ENCODE data around the gene SPATS2.
"Not testable (repeated sequence)": the region's sequence is repeated elsewhere in the genome, so short reads cannot be mapped to it uniquely, and the experiment has no call there.

SPATS2 gene

DNA sequence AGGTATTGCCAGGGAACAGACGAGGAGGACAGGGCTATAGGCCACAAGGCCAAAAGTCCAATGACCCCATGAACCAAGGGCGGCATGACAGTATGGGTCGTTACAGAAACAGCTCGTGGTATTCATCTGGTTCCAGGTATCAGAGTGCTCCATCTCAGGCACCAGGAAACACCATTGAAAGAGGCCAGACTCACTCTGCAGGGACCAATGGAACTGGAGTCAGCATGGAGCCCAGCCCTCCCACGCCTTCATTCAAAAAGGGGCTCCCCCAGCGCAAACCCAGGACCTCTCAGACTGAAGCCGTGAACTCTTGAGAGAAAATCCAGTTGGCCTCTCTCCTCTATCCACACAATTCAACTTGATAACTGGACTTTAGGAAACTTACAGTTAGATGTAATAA is 158.7 kb downstream of the SPATS2 start:
- no peak for DNase-seq

DNA sequence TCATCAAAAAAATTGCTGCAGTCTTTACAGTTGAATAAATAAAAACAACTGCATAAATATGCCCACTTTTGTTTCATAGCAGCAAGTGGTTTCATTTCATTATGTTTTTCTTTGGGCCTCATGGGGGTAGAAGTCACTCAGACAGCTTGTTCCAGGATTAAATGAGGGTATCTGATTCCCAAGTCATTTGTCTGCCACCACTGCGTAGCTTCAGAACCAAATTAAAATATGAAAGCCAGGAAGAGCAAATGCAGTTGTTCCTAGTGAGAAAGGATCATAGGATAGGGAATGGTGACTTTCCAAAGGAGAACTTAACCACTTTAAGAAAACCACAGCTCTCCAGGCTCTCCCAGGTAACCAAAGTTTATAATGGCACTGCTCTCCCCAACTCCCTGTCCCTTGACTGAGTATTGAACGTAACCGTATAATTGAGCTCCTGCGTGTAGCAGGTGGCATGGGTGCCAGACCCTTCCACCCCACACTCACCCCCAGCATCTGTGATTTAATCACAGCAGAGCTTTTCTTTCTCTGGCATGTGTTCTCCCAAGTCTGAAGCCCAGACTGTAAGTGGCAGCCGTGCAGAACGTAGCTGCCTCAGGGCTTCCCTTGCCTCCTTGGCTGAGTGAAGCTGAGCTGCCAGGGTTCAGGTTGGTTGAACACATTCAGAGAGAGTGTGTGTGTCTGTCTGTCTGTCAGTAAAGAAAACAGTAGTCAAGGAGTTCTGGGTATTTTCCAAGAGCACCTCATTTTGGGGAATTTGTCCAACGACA is 160.3 kb downstream of the SPATS2 start:
- peak in 1 of 2 experiments; percentile 16 for DNase-seq

DNA sequence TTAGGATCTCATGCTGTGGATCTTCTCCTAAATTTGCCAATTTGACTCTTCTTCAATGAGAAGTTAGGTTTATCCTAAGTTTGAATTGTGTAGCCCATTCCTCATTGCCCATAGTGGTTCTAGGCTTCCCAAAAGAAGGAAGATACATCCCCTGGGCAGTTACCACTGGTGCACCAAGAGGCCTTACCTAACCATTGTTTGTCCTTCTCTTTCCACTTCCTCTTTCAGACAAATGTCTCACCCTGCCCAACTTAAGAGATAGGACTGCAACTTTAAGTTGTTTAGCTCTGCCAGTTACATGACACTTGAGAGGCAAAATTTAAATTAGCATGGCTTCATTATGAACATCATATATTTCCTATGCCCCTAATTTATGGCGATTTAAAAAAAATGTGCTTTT is 162.2 kb downstream of the SPATS2 start:
- DNase-seq: no peak

DNA sequence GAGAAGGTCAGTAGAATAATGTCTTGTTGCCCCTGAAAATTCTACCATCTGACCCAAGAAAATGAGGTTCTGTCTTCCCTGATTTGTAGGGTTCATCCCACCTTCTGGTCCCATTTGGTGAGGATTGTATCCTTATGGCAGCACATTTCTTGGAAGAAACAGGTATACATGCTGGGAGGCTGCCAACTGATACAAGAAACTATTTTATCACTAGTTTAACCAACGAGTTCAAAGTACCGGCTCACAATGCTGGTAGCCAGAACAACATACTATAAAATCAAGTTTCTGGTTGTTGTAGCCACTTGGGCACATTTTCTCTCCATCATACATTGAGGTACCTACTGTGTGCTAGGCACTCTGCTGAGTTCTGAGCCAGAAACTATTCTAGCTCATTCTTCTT is 164.5 kb downstream of the SPATS2 start:
- DNase-seq: no peak

DNA sequence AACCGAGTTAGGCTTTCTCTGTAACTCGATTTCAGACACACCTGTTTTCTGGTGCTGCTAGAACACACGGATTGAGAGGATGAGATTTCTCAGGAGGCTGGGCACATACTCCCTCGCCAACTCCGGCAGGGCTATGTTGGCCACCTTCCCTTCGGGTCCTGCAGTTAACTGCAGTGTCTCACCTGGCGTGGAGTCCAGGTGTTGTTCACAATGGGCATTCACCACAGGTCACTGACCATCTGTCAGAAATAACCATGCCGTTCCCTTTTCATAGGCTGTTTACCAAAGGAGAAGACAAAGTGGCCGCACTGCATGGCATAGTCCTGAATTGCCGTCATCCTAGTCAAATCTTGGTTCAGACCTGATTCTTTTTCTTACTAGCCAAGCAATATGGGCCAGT is 166.1 kb downstream of the SPATS2 start:
- no peak for DNase-seq

DNA sequence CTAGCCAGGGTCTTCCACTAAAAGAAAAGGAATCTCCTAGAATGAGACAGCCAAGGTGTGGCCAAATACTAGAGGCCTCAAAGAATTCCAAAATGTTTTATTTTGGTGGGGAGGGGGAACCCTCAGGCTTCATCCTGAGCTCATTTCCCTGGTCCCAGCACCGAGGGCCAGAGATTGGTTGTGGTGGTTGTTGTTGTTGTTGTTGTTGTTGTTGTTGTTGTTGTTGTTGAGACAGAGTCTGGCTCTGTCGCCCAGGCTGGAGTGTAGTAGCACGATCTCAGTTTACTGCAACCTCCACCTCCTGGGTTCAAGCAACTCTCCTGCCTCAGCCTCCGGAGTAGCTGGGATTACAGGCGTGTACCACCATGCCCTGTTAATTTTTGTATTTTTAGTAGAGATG is 166.9 kb downstream of the SPATS2 start:
- DNase-seq: not testable (repeated sequence)

DNA sequence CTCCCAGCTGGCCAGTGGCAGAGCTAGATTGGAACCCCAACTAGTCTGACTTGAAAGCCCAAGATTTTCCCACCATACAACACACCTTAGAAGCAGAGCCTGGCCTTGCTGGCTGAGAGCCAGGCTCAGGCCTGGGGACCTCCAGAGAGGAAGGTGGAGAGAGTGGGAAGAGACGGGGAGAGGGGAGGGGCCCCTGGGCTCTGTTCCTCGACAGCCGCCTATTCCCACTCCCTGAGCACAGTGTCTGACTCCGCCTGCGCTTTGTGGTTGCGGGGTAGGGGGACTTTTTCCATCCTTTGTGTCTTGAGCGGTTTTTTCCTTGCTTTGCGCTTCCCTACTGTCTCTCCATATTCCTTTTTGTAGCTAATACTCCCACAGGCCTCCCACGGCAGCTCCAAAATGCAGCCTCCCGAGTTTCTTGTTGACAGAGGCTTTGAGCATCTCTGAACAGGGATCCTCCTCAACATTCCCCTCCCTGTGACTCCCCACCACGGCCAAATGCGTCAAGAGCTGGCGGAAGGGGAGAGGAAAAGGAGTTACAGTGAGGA is 167.5 kb downstream of the SPATS2 start:
- DNase-seq: no peak

DNA sequence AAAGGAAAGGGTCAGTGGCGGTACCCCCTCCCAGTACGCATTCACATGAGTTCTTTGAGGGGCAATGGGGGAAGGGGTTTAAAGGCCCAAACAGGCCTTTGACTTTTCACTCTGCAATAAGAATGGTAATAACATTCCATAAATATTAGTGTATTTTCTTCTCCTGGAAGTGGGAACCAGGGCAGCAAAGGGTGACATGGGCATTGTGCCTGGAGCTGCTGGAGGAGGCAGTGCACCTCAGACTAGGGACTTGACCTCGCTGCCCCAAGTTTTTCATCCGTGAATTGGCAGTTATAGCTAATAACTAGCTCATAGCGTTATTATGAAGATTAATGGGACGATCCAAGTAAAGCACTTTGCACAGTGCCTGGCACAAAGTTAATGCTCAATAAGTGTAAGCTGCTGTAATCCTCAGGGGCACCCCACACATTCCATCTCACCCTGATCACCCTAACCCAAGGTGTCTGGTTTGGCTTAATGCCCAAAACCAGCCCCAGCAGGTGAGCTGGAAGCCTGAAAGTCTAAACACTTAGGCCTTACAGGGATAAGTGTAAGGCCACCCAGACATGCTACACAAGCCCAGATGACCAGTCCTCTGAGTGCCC is 168.8 kb downstream of the SPATS2 start:
- DNase-seq: no peak

DNA sequence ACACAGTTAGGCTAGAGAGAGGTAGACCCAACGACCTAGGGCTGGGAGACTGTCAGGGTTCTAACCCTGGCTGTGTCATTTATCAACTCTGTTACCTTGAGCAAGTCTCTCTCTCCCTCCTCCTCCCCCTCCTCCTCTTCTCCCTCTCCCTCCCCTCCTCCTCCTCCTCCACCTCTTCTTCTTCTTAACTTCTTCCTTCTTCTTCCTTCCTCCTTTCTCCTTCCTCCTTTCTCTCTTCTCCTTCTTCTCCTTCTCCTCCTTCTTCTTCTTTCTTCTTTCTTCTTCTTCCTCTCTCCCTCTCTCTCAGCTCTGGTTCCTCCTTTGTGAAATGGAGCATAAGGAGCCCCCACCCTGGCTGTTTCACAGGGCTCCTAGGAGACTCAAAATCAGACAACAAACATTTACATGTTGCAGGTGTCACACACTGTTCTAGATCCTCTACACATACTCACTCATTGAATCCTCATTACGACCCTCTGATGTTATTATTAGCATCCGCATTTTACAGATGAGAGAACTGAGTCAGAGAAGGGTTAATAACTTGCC is 169.3 kb downstream of the SPATS2 start:
- DNase-seq: no peak

DNA sequence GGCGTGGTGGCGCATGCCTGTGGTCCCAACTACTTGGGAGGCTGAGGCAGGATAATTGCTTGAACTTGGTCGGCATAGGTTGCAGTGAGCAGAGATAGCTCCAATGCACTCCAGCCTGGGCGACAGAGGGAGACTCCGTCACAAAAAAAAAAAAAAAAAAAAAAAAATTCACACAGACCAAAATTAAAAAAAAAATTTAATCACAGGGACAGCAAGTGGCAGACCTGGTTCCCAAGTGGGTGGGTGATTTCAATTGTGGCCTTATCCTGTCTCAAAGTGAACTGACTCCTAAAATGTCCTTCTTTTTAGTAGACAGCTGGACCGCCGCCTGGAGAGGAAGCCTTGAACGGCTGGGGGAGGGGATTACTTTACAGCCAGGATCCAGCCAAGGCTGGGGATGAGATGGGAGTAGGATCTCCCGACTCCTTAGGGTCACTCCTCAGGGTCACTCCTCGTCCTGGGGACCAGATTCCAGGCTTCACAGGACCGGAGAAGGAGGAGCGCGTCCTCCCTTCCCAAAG is 170.0 kb downstream of the SPATS2 start:
- peak in 1 of 2 experiments; percentile 25 for DNase-seq

DNA sequence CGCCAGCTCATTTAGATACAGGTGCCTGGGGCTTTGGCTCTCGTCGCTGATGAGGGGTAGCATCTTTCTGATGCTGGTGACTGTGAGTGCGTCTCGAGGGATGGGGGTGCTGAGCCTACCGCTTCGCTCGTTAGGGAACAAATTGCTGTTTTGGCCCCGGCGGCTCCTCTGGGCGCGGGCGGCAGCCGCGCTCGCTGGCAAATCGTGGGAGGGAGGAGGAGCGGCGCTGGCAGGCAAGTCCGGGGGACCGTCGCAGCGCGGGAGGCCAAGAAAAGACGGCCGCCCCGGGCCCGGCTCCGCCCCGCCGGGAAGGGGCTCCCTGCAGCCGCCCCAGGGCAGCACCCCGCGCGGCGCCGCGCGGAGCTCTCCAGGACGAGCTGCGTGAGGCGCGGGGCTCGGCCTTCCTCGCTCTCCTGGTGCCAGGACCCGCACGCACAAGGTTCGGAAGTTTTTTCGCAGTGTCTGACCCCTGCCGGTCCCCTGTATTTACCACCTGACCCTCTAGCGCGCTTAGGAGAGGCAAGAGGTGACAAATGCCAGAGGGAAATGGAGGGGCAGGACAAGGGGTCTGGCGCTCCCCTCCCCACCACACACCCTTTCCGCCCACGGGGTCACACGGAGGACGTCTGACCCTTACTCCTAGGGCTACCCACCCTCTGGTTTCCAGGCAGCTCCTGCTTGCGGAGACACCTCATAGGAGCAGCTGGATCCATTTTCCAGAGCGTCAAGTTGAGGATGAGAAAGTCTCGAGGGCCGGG is 170.7 kb downstream of the SPATS2 start:
- no peak for DNase-seq

DNA sequence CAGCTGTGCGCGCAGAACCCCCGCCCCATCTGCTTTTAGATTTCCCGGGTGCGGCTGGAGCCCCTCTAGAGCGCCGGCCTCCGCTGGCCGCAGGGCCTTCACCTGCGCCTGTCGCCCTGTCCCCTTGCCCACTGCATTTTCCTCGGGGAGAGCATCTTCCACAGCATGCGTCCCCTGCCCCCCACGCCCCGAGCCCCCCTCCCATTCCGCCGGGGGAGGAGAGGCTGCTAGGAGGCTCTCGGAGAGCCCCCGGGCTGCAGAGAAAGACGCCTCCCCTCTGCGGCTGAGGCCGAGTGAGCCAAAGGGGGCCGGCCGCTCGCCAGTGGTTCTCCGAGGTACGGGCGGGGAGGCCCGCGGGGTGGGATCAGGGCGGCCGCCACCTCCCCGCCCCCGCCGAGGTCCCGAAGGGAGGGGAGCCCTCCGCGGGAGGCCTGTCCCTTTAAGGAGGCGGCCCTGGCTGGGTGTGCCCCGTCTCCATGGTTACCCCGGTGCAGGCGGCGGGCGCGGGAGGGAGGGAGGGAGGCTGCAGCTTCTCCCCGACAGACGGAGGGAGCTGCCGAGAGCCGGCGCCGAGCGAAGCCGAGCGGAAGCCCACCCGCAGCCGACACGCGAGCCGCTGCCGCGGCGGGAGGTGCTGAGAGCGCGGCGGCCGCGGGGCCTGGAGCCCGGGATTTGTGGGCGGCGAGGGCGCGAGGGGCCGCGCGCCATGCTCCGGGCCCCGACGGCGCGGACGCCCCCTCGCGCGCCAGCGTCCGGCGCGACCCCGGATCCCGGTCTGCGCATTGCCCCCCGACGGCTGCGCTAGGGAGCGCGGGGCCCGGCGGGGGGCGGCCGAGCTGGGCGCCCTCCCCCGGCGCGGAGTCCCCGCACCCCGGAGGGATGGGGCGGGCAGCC is 171.5 kb downstream of the SPATS2 start, which contains the start of gene KCNH3:
Gene KCNH3, plus strand, starts transcription at position 521 of the 894 bp plus-strand sequence. CDS start 387 bp downstream, outside the sequence.
- DNase-seq: peak in 1 of 2 experiments; percentile 81

DNA sequence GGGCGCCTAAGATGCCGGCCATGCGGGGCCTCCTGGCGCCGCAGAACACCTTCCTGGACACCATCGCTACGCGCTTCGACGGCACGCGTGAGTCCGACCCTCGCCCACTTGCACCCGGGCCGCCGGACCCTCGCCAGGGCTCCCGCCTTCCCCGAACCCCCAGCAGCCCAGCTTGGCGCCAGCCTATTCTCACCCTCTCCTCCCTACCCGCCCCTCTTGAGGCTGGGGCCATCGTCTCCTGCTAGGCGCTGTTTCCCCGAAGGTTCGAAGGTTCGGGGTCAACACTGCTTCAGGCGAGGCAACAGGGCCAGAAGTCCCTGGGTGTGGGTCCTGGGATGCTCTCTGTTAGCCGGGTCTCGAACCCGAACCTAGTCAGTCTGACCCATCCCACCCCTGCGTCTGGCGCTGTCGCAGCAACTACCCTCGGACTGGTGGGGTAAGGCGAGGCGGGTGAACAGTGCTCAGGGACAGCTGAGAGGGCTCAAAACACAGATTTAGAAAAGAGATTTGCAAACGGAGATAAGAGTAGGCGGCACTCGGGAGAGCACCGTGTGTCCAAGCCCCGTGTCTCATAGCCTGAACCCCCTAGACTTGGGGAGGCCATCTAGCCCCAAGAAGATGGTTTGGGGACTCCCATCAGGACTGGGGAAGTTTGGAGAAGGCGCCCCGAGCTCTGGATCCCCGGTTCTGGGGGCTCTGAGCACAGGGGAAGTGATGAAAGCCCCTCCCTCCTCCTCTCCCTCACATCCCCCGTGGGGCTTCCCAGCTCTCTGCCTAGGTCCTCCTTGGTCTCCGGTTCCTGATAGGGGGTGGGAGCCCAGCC is 172.4 kb downstream of the SPATS2 start:
- DNase-seq: no peak

DNA sequence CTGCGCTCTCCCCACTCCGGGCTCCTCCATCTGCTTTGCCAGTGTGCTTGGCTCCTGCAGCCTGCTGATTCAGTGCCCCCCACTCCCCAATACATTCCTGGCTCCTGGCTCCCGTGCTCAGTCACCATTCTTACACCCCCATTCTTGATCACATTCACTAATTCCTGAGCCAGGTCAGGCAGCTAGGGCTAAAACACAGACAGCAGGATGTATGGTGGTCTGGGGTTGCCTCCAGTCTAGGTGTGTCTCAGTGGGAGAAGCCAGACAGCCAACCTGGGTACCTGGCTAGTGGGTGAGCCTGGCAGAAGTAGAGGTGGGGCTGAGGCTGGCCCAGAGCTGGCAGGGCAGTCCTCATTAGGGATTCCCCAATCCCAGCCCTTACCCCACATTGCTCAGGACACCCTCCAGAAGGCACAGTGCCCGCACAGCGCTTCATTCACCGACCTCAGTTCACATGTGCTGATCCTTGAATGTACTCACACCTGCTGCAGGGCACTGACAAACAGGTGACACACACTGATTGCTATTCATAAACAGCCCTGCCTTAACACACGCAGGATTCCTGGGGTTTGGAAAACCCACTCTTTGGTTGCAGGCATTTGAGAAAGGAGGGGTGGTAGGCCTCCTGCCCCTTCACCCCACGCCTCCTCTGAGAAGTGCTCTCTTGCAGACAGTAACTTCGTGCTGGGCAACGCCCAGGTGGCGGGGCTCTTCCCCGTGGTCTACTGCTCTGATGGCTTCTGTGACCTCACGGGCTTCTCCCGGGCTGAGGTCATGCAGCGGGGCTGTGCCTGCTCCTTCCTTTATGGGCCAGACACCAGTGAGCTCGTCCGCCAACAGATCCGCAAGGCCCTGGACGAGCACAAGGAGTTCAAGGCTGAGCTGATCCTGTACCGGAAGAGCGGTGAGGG is 173.2 kb downstream of the SPATS2 start:
- DNase-seq: no peak

DNA sequence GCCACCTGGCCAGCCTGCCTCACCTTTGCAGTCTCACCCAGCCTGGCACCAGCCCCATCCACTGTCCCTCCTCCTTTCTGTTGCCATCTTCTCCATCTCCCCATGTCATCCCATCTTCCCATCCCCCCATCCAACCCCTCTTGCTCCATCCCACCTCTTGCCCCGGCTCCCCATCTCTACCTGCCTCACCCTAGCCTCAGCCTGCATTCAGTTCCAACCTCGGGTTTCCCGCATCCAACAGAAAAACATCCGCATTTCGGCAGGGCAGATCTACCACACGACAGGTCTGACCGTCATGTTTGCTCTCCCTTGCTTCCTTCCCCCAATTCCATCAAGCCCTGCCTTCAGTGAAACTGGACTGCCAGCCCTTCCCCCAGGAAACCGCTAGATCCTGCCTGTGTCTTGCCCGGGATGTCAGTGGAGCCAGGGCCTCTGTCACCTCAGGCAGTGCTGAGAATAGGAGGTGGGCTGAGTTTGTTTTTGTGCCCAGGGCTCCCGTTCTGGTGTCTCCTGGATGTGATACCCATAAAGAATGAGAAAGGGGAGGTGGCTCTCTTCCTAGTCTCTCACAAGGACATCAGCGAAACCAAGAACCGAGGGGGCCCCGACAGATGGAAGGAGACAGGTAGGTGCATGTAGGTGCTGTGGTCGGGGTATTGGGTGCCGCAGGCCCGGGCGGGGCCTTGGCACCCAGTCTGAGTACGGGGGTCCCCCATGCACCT is 174.0 kb downstream of the SPATS2 start:
- no peak for DNase-seq

DNA sequence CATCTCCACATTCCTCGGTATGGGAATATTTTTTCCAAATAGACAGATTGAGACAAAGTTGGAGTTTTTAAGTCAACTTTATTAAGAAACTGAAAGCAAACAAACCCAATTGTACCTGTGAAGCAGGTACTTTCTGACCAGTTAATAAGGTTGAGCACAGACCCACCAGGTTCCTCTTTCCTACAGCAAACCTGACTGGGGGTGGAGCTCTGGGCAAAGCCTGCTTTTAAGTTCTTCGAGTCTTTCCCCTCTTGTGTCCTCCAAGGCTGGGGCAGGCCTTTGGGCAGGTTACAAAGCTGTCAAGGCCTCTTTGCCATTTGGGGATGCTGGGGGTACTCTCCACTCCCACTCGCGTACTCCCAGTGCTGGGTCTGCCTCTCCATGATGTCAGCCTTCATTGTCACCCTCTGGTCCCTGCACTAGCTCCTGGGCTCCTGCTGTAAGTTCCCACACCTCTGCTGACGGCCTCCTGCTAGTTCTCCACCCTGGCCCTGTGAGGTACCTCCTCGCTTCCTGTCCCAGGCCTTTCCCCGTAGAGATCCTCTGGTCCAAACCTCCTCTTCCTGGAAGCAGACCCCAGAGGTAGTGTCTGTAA is 174.7 kb downstream of the SPATS2 start:
- no peak for DNase-seq

DNA sequence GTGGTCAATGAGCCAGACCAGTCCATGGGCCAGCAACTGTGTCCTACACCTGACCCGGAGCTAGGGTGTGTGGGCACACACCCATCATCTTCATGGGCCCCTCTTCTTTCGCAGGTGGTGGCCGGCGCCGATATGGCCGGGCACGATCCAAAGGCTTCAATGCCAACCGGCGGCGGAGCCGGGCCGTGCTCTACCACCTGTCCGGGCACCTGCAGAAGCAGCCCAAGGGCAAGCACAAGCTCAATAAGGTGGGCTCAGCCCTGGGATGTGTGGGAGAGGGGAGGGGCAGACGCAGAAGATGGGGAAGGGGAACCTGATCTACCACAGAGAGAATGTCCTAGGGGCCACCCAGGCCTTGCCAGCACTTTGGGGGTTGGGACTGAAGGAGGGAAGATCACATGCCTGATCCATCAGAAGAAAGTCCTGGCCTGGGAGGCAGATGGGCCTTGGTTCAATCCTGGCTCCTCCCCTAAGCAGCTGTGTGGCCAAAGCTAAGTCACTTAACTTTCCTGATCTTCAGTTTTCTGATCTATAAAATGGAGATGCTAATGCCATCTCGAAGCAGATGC is 175.4 kb downstream of the SPATS2 start:
- DNase-seq: no peak

DNA sequence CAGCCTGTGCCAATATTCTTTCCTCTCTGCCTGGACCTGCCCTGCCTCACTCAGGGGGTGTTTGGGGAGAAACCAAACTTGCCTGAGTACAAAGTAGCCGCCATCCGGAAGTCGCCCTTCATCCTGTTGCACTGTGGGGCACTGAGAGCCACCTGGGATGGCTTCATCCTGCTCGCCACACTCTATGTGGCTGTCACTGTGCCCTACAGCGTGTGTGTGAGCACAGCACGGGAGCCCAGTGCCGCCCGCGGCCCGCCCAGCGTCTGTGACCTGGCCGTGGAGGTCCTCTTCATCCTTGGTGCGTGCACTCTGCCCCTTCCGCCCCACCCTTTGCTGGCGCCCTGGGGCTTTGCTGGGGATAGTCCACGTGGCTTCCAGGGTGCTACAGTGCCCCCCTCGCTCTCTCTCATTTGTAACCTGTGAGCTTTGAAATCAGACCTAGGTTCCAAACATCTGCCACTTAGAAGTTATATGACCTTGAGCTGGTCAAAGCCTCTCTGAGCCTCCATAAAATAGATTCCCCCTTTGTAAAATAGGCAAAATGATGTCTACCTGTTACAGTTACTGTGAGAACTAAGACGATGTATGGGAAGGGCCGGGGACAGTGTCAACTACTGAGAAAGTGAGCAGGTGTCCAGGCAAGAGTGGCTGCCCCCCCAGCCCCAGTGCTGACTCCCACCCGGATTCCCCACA is 176.1 kb downstream of the SPATS2 start:
- DNase-seq: no peak
